ENCODE measurements around the gene TAF4.
A peak's percentile ranks its signal among the peaks of the same experiment; 100 is the strongest.

TAF4 gene

DNA sequence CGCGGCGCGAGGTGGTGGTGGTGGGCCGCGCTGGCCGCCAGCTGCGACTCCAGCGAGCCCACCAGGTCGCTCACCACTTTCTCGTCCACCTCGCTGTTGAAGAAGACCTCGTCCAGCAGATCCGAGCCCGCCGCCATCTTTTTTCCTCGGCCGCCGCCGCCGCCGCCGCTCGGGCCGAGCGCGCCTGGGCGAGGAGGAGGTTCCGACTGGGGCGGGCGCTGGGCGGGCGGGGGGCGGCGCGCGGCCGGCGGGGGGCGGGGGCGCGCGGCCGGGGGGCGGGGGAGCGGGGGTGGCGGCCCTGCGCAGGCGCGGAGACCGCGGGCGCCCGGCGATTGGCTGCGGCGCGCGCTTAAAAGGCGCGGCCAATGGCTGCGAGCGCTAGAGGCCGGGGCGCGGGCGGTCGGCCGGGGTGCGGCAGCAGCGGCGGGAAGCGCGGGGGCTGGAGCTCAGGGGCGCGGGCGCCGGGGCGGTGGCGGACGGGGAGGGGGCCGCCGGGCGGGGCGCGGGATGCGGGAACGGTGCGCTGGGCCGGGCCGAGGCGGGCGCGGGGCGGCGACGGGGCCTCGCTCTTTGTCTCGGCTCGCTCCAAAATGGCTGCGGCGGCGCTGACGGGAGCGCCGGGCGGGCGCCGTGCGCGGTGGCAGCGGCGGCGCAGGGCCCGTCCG lies at the start of gene TAF4 (continued):
- TF ChIP-seq ZNF501 (tag by site-specific recombination; IDR thresholded peaks at IDR 0.05) (no peak), ZFP37 (tag by site-specific recombination; IDR thresholded peaks at IDR 0.05) (no peak), ZFP41 (tag by site-specific recombination; IDR thresholded peaks at IDR 0.05; ENCODE audit: borderline replicate concordance) (no peak), ZNF391 (tag by site-specific recombination; IDR thresholded peaks at IDR 0.05; ENCODE audit: borderline replicate concordance, low read depth) (no peak), ZNF2 (tag by site-specific recombination; IDR thresholded peaks at IDR 0.05) (no peak), ZNF473 (tag by site-specific recombination; IDR thresholded peaks at IDR 0.05) (no peak), ZBTB8A (tag by site-specific recombination; IDR thresholded peaks at IDR 0.05) (peak; percentile 16; the same call in 1 of the 2 replicates), ZNF24 (tag by site-specific recombination; IDR thresholded peaks at IDR 0.05) (no peak), YY1 (tag by site-specific recombination; IDR thresholded peaks at IDR 0.05) (peak; percentile 60), KLF9 (tag by site-specific recombination; IDR thresholded peaks at IDR 0.05; ENCODE audit: low read depth) (no peak), ZIC2 (tag by site-specific recombination; IDR thresholded peaks at IDR 0.05) (no peak)
- TF ChIP-seq, protein P1, sequence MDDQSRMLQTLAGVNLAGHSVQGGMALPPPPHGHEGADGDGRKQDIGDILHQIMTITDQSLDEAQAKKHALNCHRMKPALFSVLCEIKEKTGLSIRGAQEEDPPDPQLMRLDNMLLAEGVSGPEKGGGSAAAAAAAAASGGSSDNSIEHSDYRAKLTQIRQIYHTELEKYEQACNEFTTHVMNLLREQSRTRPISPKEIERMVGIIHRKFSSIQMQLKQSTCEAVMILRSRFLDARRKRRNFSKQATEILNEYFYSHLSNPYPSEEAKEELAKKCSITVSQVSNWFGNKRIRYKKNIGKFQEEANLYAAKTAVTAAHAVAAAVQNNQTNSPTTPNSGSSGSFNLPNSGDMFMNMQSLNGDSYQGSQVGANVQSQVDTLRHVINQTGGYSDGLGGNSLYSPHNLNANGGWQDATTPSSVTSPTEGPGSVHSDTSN (CRISPR knock-in tag; IDR thresholded peaks at IDR 0.05), result no peak
- TF ChIP-seq, protein P2, sequence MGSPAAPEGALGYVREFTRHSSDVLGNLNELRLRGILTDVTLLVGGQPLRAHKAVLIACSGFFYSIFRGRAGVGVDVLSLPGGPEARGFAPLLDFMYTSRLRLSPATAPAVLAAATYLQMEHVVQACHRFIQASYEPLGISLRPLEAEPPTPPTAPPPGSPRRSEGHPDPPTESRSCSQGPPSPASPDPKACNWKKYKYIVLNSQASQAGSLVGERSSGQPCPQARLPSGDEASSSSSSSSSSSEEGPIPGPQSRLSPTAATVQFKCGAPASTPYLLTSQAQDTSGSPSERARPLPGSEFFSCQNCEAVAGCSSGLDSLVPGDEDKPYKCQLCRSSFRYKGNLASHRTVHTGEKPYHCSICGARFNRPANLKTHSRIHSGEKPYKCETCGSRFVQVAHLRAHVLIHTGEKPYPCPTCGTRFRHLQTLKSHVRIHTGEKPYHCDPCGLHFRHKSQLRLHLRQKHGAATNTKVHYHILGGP (tag by site-specific recombination; IDR thresholded peaks at IDR 0.05), result no peak
- TF ChIP-seq, protein P3, sequence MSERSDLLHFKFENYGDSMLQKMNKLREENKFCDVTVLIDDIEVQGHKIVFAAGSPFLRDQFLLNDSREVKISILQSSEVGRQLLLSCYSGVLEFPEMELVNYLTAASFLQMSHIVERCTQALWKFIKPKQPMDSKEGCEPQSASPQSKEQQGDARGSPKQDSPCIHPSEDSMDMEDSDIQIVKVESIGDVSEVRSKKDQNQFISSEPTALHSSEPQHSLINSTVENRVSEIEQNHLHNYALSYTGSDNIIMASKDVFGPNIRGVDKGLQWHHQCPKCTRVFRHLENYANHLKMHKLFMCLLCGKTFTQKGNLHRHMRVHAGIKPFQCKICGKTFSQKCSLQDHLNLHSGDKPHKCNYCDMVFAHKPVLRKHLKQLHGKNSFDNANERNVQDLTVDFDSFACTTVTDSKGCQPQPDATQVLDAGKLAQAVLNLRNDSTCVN (tag by site-specific recombination; optimal IDR thresholded peaks at IDR 0.05), result peak; percentile 4

DNA sequence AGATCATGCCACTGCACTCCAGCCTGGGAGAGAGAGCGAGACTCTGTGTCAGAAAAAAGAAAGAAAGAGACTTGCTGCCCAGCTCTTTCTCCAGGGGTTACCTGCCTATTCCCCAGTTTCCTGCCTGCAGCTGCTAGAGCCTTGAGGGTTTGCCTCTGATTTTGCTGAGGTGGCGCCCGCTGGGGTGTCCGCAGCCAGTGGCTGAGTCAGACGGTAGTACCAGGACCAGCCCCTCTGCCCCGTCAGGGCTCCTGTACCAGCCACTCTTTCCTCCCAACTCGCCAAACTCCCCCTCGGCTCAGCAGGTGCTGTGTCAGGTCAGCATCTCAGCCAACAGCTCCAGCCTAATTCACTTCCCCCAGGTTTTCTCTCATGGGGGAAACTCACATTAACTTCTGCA lies 49.2 kb upstream of the TAF4 start:
- Histone ChIP-seq H3K4me1 (ENCODE audit: control insufficient read depth, insufficient read depth, low read length) (no peaks in the 10 kb centered on the region), H3K4me3 (ENCODE audit: low read depth, low read length) (no peak overlapping the region), H3K9me3 (ENCODE audit: control insufficient read depth, insufficient read depth, low read depth, low read length) (no peaks in the 10 kb centered on the region), H3K36me3 (ENCODE audit: control insufficient read depth in 2 of 2, insufficient read depth in 1 of 2, low read length in 2 of 2) (no peaks in the 10 kb centered on the region), H3K27ac (ENCODE audit: extremely low read depth, low read depth, low read length) (no peak overlapping the region)
- no peak for TF ChIP-seq ZNF560 (tag by site-specific recombination; IDR thresholded peaks at IDR 0.05; ENCODE audit: borderline replicate concordance)
- TF ChIP-seq ZSCAN30 (tag by site-specific recombination; IDR thresholded peaks at IDR 0.05), result no peak
- no peak for TF ChIP-seq YY2 (tag by site-specific recombination; IDR thresholded peaks at IDR 0.05)
- TF ChIP-seq ZNF664 (tag by site-specific recombination; IDR thresholded peaks at IDR 0.05), result no peak
- ChIA-PET CTCF (no interaction called here), POLR2A (no interaction called here)

DNA sequence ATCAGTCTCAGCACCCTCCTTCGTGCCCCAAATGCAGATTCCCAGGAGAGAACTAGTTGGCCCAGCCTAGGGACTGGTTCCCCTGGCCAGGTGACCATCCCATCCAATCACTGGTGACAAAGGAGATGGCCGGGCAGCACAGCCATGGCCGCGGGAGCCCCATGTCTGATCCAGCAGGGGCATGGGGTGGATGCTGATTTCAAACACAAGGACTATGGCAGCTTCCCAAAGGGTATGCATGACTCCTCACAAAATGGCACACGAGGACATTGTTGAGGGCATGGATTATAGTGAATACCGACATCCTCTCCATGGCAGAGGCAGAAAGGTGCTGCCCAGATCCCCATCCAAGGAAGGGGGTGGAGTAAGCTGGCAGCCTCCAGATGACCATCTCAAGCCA lies 46.7 kb upstream of the TAF4 start:
- no peaks in the 10 kb centered on the region for H3K9me3 ChIP-seq (ENCODE audit: control insufficient read depth, insufficient read depth, low read depth, low read length)
- ChIA-PET CTCF (interaction anchor here (1.1 to 1.6 kb wide), 2 partner anchors 23 to 25 kb away, joined by 3 to 4 read pairs; no protein-coding TSS in a partner anchor), POLR2A (no interaction called here)
- H3K36me3 ChIP-seq (ENCODE audit: control insufficient read depth in 2 of 2, insufficient read depth in 1 of 2, low read length in 2 of 2), result no peaks in the 10 kb centered on the region
- H3K4me1 ChIP-seq (ENCODE audit: control insufficient read depth, insufficient read depth, low read length), result no peaks in the 10 kb centered on the region
- no peak overlapping the region for H3K4me3 ChIP-seq (ENCODE audit: low read depth, low read length)
- H3K27ac ChIP-seq (ENCODE audit: extremely low read depth, low read depth, low read length), result no peak overlapping the region
- TF ChIP-seq ZNF596 (tag by site-specific recombination; IDR thresholded peaks at IDR 0.05) (no peak), ZNF416 (tag by site-specific recombination; IDR thresholded peaks at IDR 0.05) (no peak), KLF8 (tag by site-specific recombination; IDR thresholded peaks at IDR 0.05) (no peak), ZNF433 (tag by site-specific recombination; IDR thresholded peaks at IDR 0.05; ENCODE audit: low read depth) (no peak), ZNF837 (tag by site-specific recombination; IDR thresholded peaks at IDR 0.05) (no peak), BCL11B (tag by site-specific recombination; IDR thresholded peaks at IDR 0.05; ENCODE audit: low read depth) (no peak), ZFP69B (tag by site-specific recombination; IDR thresholded peaks at IDR 0.05) (no peak)
- TF ChIP-seq, protein P4, sequence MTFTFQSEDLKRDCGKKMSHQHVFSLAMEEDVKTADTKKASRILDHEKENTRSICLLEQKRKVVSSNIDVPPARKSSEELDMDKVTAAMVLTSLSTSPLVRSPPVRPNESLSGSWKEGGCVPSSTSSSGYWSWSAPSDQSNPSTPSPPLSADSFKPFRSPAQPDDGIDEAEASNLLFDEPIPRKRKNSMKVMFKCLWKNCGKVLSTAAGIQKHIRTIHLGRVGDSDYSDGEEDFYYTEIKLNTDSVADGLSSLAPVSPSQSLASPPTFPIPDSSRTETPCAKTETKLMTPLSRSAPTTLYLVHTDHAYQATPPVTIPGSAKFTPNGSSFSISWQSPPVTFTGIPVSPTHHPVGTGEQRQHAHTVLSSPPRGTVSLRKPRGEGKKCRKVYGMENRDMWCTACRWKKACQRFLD (tag by site-specific recombination; IDR thresholded peaks at IDR 0.05), result no peak
- TF ChIP-seq, protein P5, sequence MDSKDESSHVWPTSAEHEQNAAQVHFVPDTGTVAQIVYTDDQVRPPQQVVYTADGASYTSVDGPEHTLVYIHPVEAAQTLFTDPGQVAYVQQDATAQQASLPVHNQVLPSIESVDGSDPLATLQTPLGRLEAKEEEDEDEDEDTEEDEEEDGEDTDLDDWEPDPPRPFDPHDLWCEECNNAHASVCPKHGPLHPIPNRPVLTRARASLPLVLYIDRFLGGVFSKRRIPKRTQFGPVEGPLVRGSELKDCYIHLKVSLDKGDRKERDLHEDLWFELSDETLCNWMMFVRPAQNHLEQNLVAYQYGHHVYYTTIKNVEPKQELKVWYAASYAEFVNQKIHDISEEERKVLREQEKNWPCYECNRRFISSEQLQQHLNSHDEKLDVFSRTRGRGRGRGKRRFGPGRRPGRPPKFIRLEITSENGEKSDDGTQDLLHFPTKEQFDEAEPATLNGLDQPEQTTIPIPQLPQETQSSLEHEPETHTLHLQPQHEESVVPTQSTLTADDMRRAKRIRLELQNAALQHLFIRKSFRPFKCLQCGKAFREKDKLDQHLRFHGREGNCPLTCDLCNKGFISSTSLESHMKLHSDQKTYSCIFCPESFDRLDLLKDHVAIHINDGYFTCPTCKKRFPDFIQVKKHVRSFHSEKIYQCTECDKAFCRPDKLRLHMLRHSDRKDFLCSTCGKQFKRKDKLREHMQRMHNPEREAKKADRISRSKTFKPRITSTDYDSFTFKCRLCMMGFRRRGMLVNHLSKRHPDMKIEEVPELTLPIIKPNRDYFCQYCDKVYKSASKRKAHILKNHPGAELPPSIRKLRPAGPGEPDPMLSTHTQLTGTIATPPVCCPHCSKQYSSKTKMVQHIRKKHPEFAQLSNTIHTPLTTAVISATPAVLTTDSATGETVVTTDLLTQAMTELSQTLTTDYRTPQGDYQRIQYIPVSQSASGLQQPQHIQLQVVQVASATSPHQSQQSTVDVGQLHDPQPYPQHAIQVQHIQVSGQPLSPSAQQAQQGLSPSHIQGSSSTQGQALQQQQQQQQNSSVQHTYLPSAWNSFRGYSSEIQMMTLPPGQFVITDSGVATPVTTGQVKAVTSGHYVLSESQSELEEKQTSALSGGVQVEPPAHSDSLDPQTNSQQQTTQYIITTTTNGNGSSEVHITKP (tag by site-specific recombination; IDR thresholded peaks at IDR 0.05), result no peak

All from HEK293 (cell line).